ENCODE measurements around the gene BRINP1.

The BRINP1 gene

GRCh38 chr9:119313846-119314245 is 55.4 kb downstream of the BRINP1 start:
- no peak for TF ChIP-seq CTCF (IDR thresholded peaks at IDR 0.05)
- Histone ChIP-seq H3K4me2 (ENCODE audit: low read length) (no peak overlapping the region), H3K4me1 (no peaks in the 10 kb centered on the region), H3K27ac (no peak overlapping the region), H3K27me3 (ENCODE audit: control insufficient read depth, insufficient read depth, low read length) (no peaks in the 10 kb centered on the region), H3K79me2 (no peaks in the 10 kb centered on the region), H3K4me3 (ENCODE audit: low read depth, low read length) (no peak overlapping the region), H2AFZ (no peak overlapping the region), H3K36me3 (ENCODE audit: control insufficient read depth, insufficient read depth, low read length) (no peaks in the 10 kb centered on the region), H3K9me3 (ENCODE audit: control insufficient read depth, low read length) (no peaks in the 10 kb centered on the region), H3K9ac (no peak overlapping the region)

DNA sequence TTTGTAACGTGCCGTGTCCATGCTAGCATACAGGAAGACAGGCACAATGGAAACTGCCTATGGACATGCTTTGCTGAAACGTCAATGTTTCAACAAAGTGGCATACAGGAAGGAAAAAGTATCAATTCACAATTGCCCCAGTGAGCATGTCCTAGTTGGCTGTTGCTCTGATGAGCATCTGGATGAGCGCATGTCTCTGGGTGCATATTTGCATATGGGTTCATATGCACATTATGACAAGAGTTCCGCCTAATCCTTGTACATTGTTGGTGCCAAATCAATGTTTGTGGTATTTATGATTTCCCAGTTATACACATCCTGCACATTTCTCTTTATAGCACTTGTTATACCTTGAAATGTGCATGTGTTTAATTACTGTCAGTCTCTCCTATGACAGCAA is 58.5 kb downstream of the BRINP1 start:
- H3K27me3 ChIP-seq (ENCODE audit: control insufficient read depth, insufficient read depth, low read length), result no peaks in the 10 kb centered on the region
- no peak overlapping the region for H3K4me2 ChIP-seq (ENCODE audit: low read length)
- no peaks in the 10 kb centered on the region for H3K4me1 ChIP-seq
- no peaks in the 10 kb centered on the region for H3K79me2 ChIP-seq
- no peak overlapping the region for H3K27ac ChIP-seq
- no peak overlapping the region for H3K9ac ChIP-seq
- H2AFZ ChIP-seq, result no peak overlapping the region
- no peaks in the 10 kb centered on the region for H3K9me3 ChIP-seq (ENCODE audit: control insufficient read depth, low read length)
- TF ChIP-seq CTCF (IDR thresholded peaks at IDR 0.05), result no peak
- H3K36me3 ChIP-seq (ENCODE audit: control insufficient read depth, insufficient read depth, low read length), result no peaks in the 10 kb centered on the region
- H3K4me3 ChIP-seq (ENCODE audit: low read depth, low read length), result no peak overlapping the region

GRCh38 chr9:119307471-119307870 is 61.8 kb downstream of the BRINP1 start:
- no peaks in the 10 kb centered on the region for H3K27me3 ChIP-seq (ENCODE audit: control insufficient read depth, insufficient read depth, low read length)
- H3K4me2 ChIP-seq (ENCODE audit: low read length), result no peak overlapping the region
- H2AFZ ChIP-seq, result no peak overlapping the region
- no peak overlapping the region for H3K9ac ChIP-seq
- no peak overlapping the region for H3K4me3 ChIP-seq (ENCODE audit: low read depth, low read length)
- no peak for TF ChIP-seq CTCF (IDR thresholded peaks at IDR 0.05)
- H3K4me1 ChIP-seq, result peaks cover 5% of the 10 kb centered on the region
- no peaks in the 10 kb centered on the region for H3K9me3 ChIP-seq (ENCODE audit: control insufficient read depth, low read length)
- no peaks in the 10 kb centered on the region for H3K79me2 ChIP-seq
- H3K27ac ChIP-seq, result no peak overlapping the region
- H3K36me3 ChIP-seq (ENCODE audit: control insufficient read depth, insufficient read depth, low read length), result no peaks in the 10 kb centered on the region

- no peak overlapping the region for H3K27ac ChIP-seq
- no peaks in the 10 kb centered on the region for H3K36me3 ChIP-seq (ENCODE audit: control insufficient read depth, insufficient read depth, low read length)
Measured at GRCh38 chr9:119304555-119304954, 64.7 kb downstream of the BRINP1 start.

More at GRCh38 chr9:119304555-119304954, 64.7 kb downstream of the BRINP1 start:
- Histone ChIP-seq H3K4me2 (ENCODE audit: low read length) (no peak overlapping the region), H3K27me3 (ENCODE audit: control insufficient read depth, insufficient read depth, low read length) (no peaks in the 10 kb centered on the region), H3K9me3 (ENCODE audit: control insufficient read depth, low read length) (no peaks in the 10 kb centered on the region), H3K4me3 (ENCODE audit: low read depth, low read length) (no peak overlapping the region), H2AFZ (no peak overlapping the region), H3K9ac (no peak overlapping the region), H3K79me2 (no peaks in the 10 kb centered on the region), H3K4me1 (peaks cover 5% of the 10 kb centered on the region)
- TF ChIP-seq CTCF (IDR thresholded peaks at IDR 0.05), result no peak

Data from parathyroid adenoma (tissue), 2 donors.